HG02885 (cell line): ENCODE data around the gene GPD2.
A peak's percentile ranks its signal among the peaks of the same experiment; 100 is the strongest.
"Not testable (repeated sequence)": the region's sequence is repeated elsewhere in the genome, so short reads cannot be mapped to it uniquely, and the experiment has no call there.

Experiments
- ATAC-seq: cut with Tn5 transposase; IDR thresholded peaks from one replicate; pipeline ENCODE4 v1.9.1; 2021; ENCODE audit warnings: mild to moderate bottlenecking; ENCODE audit not compliant: unreplicated experiment, poor library complexity

GPD2 gene

DNA sequence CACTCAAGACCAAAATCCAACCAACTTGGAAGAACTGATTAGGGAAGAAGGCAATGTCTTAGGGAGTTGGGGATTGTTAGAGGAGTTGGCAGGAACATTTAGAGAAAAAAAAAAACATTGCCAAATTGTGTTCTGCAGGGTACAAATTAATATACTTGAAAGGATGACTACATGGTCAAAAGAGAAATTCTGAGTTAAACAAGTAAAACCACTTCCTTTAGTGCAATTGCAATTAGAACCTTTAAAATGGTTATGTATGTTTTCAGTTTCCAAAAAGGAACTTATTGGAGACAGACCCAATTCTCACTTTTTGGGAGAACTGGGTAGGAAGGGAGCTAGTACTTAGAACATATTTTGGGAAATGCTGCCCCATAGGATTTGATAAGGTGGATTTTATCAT, 137.9 kb downstream of the GPD2 start:
- peak; percentile 44 for ATAC-seq

DNA sequence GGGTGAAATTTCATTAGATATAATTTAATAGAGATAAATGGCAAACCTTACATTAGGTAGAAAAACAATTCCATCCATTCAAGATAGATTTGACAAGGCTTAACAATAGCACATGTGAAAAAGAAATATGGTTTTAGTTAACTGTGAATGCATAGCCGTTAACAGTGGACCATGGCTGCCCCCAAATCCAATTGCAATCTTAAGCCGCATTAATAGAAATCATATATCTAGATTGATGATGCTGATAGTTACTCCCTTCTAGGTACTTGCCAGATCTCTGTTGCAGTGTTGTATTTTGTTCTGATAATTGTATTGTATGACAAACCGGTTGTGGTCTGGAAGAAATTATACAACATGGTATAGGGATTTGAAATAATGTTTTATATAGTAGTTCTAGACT, 139.8 kb downstream of the GPD2 start:
- no peak for ATAC-seq

DNA sequence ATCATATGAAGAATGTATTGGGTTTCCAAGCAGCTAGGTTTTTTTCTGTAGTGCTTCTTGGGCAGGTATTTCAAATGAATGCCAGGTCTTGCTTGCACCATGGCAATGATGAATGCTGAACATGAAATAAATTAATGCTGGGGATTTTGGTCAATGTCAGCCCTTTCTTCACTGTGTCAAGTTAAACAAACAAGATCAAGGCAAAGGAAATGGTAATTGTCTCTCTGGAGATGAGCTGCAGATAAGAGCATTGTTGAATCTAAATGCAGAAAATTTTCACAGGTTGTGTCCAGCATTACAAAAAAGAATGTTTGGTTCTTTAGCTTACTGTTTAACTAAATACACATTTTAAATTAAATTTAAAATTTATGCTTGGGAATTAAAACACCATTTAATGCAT, 144.3 kb downstream of the GPD2 start:
- ATAC-seq: no peak

DNA sequence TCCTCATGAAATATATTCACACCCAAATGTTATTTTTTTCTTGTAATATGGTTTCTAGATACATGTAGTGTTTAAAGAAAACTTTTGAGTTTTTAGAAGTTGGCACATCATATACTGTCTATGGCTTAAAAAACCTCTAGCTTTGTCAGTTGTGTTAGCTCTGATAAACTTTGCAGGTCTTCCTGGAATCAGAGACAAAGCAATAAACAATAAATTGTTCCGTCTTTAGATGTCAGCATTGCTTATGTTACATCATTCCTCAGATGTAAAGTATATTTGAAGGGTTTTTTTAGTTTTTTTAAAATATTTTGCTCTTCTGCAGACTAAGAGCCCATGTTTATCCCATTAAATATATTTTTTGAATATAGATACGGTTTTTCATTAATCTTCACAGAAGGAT, 145.1 kb downstream of the GPD2 start:
- ATAC-seq: no peak

DNA sequence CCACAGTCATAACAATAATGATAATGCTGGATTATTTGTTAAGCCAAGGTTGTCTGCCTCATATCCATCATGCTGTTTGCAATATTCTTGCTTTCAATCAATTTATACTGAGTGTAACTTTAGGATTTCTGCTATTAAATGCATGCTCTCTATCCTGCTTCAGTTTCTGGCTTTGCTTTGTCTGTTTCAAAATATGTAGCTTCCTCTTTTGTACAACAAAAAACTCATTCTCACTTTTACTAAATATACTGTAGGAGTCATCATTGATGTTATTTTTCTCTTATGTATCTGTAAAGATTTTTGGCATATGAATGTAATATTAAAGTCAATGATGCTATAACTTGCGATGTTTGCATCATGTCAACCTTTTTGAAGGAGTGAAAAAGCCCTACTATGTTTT, 149.3 kb downstream of the GPD2 start:
- peak; percentile 57 for ATAC-seq

DNA sequence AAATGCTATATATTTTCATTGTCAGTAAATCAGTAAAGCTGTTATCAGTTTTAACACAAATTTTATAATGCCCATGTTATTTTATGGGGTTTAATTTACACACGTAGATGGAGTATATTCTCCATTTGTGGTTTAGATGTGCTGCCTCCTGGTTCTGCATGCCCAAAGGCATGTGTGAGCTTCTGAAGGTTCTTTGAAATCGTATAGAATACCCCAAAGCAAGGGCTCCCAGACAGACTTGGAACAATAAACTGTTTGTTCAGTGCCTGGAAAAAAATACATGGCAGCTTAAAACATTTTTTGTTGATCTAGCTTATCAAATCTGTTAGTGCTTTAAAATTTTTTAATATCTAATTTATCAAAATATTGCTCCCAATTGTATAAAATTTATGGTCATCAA, 150.4 kb downstream of the GPD2 start:
- no peak for ATAC-seq

DNA sequence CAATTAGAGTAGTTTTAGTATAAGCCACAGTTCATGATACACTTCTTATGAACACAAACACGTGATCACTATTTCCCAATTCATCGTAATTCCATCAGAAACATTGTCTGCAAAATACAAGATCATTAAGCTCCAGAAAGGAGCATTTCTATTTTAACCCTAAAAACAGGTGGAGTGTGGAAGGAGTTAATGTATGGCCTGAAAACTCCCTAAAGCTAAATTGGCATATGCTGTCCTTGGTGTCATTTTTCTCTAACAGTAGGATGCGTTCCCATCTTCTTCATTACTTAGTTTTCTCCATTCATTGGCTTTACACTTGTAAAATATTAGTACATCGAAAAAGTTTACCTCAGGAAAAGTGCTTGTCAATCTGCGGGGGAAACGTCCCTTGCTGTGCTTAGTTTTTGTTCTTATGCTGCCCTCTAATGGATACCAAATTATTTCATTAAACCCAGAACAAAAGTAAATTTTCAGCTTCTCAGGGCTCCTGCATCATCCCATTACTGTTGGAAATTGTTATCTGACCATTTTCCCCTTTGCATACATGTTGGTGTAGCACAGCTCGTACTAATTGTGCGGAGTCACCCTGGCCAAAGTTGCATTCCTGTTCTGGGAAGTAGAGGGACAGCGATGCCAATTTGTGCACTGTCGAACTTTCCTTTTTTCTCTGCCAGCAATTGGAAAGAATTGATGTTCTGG, 153.4 kb downstream of the GPD2 start:
- ATAC-seq: peak; percentile 69

DNA sequence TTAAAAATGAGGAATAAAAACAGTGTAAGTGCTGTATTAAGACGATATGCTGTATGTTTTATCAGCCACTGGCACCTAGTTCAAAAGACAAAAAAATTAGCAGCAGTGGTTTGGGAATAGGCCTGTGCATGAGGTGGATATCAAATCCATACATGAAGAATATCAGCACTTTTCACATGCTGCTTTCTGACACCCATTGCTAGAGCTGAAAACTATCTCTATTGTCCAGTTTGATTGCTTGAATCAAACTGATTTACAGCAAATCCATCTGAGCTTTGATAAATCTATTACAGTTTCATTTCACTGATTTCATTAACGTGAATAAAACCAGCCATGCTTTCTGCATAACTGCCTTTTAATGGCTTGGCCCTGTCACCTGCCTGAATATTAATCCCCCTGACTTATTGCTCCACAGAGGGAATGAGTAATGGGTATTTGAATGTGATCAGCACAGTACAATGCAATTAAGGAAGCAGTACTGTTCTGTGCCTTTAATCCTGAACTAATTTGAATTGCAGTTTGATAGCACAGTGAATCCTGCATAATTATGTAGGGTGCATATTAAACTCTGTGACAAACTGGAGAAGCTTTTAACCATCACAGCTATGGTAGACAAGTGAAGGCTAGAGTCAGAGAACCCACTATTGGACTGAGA, 154.0 kb downstream of the GPD2 start:
- no peak for ATAC-seq

DNA sequence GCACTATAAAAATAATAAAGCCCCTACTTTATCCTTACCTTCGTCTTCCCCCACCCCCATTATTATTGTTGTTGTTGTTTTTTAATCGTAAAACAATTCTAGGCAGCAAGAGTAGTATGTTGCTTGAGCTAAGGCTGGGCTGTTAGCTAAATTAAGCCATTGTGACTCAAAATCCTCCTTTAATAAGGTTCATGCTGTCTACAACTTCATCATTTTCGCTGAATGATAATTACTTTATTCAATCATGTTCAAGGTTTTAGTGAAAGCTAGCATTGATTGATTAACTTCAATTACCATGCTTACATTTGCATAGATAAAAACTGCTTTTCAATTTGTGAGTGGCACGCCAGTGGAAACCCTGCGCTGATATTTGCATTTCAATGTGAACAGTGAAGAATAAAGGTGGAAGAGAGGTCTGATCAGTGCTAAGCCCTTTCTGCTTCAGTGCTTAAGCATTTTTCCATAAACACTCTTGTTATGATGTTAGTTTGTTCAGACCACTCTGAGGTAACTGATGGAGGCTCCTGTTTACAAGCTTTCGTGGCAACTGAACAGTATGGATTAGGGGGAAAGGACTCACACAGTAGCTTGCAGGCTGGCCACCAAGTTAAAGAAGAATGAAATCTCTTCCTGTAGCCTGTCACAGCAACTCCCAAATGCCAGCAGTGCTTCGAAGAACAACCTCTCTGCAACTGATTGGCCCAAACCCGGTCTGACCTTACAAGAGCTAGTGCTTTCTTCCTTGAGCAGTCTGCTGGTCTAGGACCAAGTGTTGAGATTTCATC, 156.8 kb downstream of the GPD2 start:
- no peak for ATAC-seq

DNA sequence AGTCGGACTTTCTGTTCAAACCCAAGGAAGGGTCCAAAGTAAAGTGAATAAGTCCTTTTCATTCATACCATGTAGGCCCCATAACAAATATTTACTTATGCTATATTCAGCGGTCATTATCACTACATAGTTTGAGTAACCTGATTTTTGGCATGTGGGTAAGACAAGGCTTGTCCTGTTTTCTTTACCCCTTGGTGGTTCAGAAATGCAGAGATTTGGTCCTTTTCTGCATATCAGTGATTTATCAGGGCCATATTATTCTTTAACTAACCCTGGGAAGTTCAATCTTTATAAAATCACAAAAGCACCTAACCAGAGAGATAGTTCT, 157.4 kb downstream of the GPD2 start:
- ATAC-seq: no peak

DNA sequence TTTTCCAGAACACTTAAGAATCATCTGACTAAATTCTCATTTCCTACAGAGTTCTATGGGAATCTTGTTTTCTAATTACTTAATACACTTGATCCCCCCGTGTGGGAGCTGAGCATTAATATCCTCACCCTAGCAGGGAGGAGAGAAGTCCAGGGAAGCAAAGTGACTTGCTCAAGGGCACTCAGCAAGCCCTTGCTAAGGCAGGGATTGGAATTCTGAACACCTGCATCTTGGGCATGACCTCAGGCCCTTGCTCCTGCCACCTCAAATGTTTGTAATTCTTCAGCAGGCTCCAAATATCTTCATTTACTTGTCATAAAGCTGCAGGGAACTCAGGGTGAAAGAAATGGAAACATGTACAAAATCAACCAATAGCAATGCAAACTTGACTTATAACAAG, 162.4 kb downstream of the GPD2 start:
- ATAC-seq: no peak

DNA sequence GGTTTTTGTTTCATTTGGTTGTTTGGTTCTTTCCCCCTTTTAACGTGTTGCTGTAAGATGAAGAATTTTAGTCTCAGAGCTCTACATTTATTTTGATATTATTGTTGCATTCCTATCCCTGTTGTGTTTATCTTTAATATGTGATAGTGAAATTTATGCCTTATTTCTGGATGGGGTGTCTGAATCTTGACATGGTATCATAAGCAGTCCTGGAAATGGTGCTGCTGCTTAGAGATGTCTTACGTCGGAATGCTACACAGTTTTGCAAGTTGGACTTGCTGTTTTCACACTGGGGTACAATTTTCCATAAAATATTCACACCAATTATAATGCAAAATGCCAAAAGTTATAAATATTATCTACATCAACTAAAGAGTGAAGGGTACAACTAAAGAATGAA, 164.0 kb downstream of the GPD2 start:
- no peak for ATAC-seq

DNA sequence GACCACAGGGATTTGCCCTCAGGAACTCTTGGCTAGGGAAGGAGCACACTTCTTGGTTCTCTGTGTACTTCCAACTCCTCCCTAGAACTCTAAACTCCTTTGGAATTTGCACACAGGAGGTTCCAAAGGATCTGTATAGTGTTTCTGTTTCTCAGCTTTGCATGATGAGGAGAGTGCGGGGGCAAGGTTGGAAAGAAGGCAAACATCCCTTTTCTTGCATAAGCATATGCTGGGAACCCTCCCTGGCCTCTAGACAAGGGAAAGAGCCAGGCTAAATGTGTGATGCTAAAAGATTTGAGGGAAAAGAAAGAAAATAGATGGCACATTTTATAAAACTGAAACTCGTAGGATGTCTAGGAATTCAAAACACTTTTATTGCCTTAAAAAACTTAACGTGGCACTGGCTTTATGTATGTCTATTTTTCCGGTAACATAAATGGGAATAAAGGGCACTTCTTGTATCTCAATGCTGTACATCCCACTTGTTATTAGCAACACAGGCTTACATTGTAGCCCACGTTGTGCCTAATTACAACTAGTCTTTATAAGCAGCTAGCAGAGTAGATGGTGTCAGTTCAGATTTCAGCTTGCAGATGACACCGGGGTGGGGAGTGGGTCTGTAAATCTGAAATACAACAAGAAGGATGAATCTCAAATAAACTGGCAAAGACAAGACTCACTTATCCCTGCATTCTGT, 165.8 kb downstream of the GPD2 start:
- no peak for ATAC-seq

DNA sequence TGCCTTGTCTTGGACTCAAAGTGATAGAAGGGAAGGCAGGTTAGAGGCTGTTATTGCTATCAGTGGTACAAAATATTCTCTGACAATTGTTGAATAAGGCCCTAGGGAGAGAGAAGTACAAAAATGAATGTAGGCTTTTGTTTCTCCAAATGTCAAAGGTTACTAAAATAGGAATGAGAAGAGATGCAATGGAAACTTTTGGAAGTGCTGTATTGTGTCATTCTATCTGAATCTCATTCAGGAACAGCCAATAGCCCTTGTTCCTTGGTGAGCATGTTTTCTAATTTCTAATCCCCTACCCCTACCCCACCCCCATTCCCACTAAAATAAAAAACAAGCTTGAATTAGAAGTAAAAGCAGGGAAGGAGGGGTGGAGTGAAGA, 166.4 kb downstream of the GPD2 start:
- ATAC-seq: no peak

DNA sequence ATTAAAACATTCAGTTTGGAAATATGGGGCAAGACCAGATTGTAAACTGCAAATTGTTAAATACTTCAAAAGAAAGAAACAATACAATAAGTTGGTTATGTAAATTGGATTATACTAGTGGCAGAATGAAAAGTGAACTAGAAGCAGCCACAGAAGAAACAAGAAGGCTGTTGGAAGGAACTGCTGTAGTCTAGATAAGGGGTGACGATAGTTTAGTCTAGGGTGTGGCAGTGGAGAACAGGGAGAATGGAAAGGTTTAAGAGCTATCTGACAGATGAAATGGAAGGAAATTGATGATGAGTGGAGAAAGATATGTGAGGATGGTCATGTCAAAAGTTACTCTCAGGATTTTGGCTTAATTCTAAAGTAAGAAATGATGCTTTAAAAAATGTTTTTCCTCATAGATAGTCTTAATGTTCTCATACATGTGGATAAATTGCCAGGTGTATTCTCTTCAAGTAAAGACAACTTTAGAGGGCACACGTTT, 179.7 kb downstream of the GPD2 start:
- ATAC-seq: no peak

DNA sequence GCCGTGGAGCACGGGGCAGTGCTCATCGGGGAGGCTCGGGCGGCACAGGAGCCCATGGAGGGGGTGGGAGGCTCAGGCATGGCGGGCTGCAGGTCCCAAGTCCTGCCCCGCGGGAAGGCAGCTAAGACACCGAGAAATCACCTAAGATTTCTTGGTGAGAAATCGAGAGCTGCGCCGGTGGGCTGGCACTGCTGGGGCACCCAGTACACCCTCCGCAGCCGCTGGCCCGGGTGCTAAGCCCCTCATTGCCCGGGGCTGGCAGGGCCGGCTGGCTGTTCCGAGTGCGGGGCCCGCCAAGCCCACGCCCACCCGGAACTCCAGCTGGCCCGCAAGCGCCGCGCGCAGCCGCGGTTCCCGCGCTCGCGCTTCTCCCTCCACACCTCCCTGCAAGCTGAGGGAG, 181.9 kb downstream of the GPD2 start:
- ATAC-seq: not testable (repeated sequence)

DNA sequence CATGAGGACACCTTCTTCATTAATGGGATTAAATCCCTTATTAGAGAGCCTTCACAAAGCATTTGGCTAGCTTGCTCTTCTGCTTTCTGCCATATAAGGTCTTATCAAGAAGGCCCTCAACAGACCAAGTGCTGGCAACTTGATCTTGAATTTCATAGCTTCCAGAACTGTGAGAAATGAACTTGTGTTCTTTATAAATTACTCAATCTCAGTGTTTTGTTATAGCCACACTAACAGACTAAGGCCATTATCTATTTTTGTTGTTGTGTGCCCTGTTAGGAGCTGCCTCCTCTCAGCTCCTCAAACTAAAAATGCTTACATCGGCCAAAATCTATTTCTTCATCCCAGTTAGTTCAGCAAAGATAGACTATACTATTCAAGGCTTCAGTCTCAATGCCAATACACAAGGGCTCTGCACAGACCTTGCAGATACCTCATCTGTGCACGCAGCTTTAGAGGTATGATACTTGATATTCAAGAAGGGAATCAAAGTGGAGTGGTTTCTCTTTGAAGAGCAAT, 182.9 kb downstream of the GPD2 start:
- no peak for ATAC-seq

DNA sequence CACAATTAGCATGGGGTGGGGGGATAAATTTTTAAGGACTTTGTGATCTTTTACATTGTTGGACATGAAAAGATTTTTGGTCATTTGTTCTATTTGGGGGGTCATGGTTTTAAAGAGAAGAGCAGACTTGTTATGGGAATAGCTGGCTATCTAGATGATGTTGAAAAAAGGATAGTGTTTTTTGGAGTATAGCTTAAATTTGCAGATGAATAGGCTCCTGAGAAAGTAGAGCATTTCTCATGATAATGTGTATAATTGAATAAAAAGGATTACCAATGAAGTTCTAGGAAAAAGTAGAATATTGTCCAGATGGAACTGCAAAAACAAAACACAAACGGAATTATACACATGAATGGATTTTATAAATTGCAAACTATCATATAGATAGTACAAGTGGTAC, 186.3 kb downstream of the GPD2 start:
- no peak for ATAC-seq

DNA sequence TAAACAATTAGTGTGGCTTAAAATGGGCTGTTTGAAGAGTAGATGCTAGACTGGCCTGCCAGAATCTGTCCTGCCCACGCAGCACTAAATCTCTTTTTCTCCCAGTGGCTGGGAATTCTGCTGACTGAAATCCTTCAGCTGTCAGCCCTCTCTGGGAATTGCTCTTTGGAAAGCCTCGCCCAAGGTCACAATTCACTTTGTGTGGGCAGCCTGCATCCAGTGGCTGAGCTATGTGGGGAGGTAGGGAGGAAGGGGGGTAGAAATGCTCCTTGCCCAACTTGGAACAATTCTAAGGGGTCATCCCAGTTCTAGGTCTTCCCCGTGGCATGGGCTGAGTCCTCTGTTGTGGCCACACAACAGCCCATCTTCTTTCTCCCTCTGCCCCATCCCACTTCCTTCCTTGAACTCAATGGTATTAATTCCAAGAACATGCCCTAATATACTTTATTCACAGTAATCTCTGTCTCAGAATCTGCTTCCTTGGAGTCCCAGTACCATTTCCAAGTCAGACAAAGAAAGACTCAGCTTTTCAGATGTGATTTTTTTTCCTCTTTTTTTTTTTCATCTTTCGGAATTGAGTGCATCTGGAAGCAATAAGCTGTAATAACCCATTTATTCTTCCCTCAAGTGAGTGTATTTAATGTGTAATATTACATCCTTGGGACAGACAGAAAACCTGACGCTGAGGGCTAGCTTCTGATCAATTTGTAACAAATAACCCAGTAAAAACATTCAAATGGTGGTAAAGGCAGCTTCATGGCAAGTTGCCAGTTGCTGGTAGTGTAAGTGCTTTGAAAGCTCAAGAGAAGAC, 189.4 kb downstream of the GPD2 start:
- ATAC-seq: no peak

DNA sequence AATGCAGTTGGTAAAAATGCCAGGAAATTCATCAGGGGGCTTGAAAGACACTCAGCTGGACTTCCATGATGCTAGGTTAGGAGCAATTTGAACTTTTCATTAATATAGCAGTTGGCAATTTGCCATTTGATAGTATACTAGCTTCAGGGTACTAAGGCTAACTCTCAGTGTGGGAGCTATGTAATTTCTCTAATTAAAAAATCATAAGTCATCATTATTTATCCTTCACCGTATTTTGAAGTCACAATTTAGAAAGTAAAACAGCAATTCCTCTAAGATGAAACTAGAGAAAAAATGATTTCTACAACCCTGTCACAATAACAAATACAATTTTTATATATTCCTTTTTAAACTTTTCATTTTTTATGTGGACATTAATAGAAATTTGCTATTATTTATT, 190.8 kb downstream of the GPD2 start:
- no peak for ATAC-seq
